ENCODE data around the gene ASNS.

Gene ASNS

DNA sequence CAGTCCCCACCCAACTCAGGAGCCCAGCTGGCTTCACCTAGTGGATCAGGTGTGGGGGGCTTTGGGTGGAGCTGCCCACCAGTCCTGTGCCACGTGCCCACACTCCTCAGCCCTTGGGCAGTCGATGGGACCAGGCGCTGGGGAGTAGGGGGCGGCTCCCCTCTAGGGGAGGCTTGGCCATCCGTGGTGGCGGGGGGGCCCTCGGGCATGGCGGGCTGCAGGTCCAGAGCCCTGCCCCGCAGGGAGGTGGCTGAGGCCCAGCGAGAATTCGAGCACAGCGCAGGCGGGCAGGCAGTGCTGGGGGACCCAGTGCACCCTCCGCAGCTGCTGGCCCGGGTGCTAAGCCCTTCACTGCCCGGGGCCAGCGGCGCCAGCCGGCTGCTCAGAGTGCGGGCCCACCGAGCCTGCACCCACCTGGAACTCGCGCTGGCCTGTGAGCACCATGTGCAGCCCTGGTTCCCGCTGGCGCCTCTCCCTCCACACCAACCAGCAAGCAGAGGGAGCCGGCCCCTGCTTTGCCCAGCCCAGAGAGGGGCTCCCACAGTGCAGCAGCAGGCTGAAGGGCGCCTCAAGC, 29.3 kb downstream of the ASNS start:
- no peak for DNase-seq (ENCODE audit: low read depth)

GRCh38 chr7:97842006-97842405, 30.2 kb downstream of the ASNS start:
- DNase-seq (ENCODE audit: low read depth), result no peak

DNA sequence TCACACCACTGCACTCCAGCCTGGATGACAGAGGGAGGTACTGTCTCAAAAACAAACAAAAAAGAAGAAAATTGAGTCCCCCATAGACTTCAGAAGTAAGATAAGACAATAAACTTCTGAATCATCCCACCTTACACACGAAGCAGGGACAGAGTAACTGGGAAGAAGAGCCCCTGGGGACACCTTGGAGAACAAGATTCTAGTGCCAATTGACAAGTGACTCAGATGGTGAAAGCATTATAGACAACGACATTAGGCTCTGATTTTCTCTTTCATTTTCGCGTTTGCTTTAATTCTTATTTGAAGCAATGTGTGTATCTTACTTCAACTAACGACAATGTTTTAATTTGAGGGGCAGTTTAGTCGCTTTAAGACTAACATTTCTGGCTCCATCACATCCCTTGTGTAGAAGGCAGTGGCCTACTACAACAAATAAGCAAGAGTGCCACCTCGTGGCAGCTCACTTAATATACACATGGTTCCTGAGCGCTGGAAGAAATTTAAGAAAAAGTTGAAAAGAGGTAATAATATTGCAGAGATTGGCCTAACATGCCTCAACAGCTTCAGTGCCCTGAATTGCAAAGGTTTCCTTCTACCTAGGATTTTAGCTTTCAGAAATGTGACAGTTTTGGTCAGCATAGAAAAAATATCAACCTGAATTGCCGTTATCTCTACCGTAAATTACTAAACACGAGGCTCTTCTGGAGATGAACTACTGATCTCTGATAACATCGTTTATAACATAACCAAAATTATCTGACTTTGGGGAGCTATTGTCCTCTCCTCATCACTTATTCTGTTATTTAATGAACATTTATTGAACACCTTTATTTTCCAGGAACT, 36.7 kb downstream of the ASNS start:
- peak; percentile 66 for DNase-seq (ENCODE audit: low read depth)

DNA sequence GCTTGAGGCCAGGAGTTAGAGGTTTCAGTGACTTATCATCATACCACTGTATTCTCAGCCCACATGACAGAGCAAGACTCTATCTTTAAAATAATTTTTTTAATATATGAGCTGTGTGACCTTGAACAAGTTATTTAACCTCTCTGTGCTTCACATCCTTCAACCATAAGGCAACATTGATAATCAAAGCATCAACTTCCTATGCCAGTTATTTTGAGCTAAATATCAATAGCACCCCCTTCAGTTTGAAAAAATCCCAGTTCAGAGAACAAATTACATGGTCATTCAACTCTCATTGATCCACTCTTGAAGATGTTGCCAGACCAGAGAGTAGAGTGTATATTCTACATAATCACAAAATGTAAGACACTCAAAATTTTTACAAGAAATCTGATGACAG, 53.0 kb downstream of the ASNS start:
- DNase-seq (ENCODE audit: low read depth), result no peak

GRCh38 chr7:97818066-97818663, 54.0 kb downstream of the ASNS start:
- DNase-seq (ENCODE audit: low read depth), result no peak

Data from iris pigment epithelial cell (primary cell).